HPDE6-E6E7 (cell line): ENCODE data around the gene SCAPER.
"Not testable (repeated sequence)": the region's sequence is repeated elsewhere in the genome, so short reads cannot be mapped to it uniquely, and the experiment has no call there.

Source experiments
- DNase-seq: peaks from one replicate; pipeline ENCODE4 v3.0.0; 2011; ENCODE audit warnings: missing footprints; ENCODE audit errors: extremely low spot score

Gene SCAPER

GRCh38 chr15:76575679-76576078 lies 329.5 kb downstream of the SCAPER start:
- no peak for DNase-seq

- no peak for DNase-seq
These were observed 329.9 kb downstream of the SCAPER start for GRCh38 chr15:76575274-76575673.

GRCh38 chr15:76572983-76573314 lies 332.2 kb downstream of the SCAPER start:
- DNase-seq: no peak

DNA sequence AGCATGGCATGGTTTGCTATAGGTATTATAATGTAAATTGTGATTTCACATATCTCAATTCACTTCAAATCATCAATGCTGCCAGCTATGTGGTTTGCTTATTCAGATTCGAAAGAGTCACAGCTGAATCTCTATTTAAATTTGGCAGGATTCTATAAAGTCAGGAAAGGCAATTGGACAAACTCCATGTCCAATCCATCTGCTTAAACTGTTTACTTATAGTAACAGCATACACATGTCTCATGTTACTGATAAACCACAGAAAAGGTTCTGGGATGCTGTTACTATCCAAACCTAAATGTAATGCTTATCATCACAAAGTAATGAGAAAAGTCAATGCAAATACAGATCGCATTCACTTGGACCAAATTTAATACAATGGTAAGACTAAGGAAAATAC lies 338.9 kb downstream of the SCAPER start:
- no peak for DNase-seq

DNA sequence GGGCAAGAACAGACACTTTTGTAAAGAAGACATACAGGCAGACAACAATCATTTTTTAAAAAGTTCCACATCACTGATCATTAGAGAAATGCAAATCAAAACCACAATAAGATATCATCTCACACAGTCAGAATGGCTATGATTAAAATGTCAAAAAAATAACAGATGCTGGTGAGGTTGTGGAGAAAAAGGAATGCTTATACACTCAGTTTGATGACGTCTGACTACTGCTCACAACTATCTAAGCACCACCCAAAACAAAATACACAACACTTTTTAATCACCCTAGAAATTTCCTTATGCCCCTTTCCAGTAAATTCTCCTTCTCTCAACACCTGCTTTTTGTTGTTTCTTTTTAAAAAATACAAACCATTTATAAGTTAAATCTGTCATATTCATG lies 339.8 kb downstream of the SCAPER start:
- no peak for DNase-seq

DNA sequence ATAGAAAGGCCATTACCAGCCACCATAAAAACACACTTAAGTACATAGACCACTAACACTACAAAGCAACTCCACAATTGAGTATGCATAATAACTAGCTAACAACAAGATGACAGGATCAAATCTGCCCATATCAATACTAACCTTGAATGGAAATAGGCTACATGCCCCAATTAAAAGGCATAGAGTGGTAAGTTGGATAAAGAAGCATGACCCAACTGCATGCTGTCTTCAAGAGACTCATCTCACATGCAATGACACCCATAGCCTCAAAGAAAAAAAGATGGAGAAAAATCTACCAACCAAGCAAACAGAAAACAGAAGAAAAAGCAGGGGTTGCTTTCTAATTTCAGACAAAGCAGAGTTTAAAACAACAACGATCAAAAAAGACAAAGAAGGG lies 349.9 kb downstream of the SCAPER start:
- no peak for DNase-seq

DNA sequence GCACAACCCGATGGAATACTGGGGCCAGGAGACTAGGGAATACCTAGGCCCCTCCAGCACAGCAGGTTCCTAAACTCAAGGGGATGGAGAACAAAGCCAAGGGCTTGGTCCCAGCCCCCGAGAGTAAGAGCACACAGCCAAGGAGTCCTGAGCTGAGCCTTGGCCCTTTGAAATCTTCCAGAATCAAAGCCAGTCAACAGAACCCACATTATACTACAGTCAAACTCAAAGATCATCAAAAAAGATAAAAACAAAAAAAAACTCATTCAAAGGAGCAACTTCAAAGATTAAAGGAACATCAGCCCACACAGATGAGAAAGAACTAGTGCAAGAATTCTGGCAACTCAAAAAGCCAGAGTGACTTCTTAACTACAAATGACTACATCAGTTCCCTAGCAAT lies 351.6 kb downstream of the SCAPER start:
- no peak for DNase-seq

GRCh38 chr15:76553102-76553501 lies 352.0 kb downstream of the SCAPER start:
- DNase-seq: no peak

GRCh38 chr15:76546805-76547204 lies 358.3 kb downstream of the SCAPER start:
- DNase-seq: no peak

- DNase-seq: no peak
These were observed 371.1 kb downstream of the SCAPER start for GRCh38 chr15:76533995-76534394.

- no peak for DNase-seq
These were observed 371.9 kb downstream of the SCAPER start for GRCh38 chr15:76533060-76533820.

GRCh38 chr15:76529911-76530310 lies 375.2 kb downstream of the SCAPER start:
- DNase-seq: no peak

GRCh38 chr15:76526111-76526510 lies 379.0 kb downstream of the SCAPER start:
- DNase-seq: no peak

- no peak for DNase-seq
These were observed 387.2 kb downstream of the SCAPER start for GRCh38 chr15:76517910-76518309.

GRCh38 chr15:76514282-76514681 lies 390.9 kb downstream of the SCAPER start:
- DNase-seq: no peak

DNA sequence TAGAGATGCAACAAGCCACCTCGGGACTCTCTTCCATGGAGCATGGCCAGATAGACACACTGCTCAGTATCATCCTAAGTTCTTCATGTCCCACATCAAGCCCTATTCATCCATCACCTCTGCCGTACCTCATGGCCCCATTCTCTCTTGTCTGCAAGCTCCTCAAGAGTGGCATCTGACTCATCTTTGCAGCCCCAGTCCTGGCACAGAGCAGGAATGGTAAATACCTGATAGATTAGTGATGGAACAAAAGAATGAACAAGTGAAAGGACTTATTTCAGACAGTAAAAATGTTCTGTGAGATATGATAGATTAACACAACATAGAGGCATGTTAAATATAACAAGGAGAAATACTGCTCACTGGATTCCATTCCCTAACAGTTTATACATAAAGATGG lies 392.2 kb downstream of the SCAPER start:
- no peak for DNase-seq

- not testable (repeated sequence) for DNase-seq
These were observed 394.5 kb downstream of the SCAPER start for GRCh38 chr15:76510663-76511062.

- DNase-seq: no peak
These were observed 401.3 kb downstream of the SCAPER start for GRCh38 chr15:76503804-76504203.

- no peak for DNase-seq
These were observed 402.0 kb downstream of the SCAPER start for GRCh38 chr15:76503121-76503520.

GRCh38 chr15:76502678-76503077 lies 402.5 kb downstream of the SCAPER start:
- no peak for DNase-seq

- not testable (repeated sequence) for DNase-seq
These were observed 403.0 kb downstream of the SCAPER start for GRCh38 chr15:76502185-76502584.

DNA sequence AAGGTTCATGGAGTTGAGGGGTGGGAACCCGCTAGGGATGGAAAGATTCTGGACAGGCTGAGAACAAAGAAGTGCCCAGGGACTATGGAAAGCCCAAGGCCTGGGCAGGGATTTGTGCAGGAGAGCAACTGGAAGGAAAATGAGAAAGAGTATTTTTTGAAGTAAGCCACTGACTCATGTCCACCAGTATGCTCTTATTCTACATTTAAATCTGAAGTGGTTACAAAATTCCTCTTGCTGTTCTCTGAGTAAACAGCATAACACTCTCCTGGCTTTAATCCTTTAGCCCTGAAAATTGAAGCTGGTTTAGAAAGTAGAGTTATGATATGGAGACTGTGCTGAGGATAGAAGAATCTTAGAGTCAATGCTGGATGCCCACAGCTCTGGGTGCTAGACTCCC lies 403.4 kb downstream of the SCAPER start:
- no peak for DNase-seq

DNA sequence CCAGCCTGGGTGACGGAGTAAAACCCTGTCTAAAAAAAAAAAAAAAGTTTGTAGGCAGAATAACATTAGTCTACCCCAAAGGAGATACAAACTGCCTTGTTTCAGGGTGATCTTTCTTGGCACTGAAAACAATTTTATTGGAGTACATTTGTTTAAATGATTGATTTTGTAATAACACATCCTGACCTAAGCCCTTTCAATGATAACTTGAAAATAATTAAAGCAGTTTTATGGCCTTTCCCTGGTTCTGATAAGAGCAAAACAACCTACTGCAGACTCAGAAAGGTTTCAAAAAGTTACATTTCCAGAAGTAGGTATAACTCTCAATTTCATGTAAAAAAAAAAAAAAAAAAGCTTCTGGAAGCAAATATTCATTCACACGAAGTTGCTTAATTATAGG lies 404.1 kb downstream of the SCAPER start:
- no peak for DNase-seq

- no peak for DNase-seq
These were observed 409.7 kb downstream of the SCAPER start for GRCh38 chr15:76495487-76495886.
